GM18861 (cell line): ENCODE data around the gene CPSF3.
"Not testable (repeated sequence)": the region's sequence is repeated elsewhere in the genome, so short reads cannot be mapped to it uniquely, and the experiment has no call there.

Source experiments
- ATAC-seq: cut with Tn5 transposase; IDR thresholded peaks from one replicate; pipeline ENCODE4 v1.9.1; 2021; ENCODE audit not compliant: unreplicated experiment

The CPSF3 gene

DNA sequence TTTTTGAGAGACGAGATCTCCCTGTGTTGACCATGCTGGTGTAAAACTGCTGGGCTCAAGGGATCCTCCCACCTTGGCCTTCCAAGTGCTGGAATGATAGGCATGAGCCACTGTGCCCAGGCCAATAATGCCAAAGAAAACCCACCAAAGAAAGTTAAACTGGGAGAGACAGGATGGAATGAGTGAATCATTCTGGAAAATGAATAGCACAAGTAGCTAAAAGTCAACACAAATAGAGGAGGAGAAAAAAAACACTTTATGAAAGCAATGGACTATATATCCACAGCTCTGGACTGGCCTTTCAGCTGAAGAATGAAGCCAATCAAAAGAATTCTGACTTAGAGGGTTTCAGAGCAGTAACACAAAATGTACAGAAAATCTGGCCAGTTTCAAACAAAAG, 74.8 kb downstream of the CPSF3 start:
- ATAC-seq, result no peak

DNA sequence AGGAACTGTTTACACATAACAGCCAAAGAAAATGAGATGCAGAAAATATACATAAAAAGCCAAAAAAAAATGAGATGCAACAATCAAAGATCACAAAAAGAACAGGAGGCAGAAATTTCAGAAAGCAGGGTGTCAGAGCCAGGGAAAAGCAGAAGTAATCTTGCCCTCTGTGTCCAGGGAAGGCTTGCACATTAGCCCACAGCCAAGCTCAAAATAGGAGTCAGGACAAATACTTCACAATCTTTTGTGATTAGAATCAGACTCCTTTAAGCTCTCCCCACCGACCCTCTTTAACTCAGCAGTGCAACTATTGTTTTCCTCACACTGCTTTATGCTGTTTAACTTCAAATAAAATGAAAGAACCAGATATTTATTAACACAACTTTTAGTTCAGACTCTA, 85.5 kb downstream of the CPSF3 start:
- ATAC-seq, result no peak

DNA sequence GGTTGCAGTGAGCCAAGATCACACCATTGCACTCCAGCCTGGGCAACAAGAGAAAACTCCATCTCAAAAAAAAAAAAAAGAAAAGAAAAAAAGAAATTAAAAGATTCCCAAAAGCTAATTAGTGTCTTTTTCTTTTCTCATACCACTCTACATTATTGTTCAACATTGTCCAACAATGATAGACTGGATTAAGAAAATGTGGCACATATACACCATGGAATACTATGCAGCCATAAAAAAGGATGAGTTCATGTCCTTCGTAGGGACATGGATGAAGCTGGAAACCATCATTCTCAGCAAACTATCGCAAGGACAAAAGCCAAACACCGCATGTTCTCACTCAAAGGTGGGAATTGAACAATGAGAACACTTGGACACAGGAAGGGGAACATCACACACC, 90.5 kb downstream of the CPSF3 start:
- not testable (repeated sequence) for ATAC-seq

DNA sequence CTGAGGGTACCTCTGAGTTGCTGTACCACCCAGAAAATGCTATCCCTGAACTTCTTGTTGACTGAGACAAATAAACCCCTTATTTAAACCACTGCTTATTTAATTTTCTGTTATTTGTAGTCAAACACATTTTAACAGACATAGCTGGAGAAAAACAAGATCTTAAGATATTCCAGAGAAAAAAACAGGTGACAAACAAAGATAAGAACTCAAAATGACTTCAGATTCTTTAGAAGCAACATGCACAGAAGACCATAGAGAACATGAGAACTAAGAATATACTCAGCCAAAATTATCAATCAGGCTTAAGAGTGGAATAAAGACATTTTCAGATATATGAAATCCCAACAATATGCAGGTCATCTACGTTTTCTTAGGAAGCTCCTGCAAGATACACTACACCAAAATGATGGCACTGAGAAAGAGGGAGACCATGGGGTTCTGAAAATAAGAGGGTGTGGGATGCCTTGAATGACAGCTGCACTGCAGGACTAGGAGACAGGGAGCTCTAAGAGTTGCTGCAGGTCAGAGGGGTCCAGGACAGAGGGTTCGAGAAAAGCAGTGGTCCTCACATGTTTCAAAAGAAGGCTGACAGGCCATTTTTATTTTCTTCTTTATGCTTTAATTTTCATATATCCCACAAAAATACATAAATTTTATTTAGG, 93.8 kb downstream of the CPSF3 start:
- no peak for ATAC-seq

DNA sequence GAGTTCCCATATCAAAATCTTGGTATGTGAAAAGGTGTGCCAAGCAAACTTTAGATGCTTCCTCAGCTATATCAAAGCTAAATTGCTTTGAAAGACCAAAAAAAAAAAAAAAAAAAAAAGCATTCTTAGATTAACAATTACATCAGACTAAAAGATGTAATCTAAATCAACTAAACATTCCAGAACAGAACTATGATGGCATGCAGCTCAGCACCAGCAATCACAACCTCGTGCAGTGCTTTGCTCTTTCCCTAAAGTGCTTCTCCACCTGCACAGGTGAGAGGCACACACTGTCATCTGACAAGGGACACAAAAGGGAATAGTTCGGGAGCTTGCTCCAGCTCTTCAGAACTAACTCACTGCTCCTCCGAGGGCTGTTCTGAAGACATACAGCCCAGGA, 94.7 kb downstream of the CPSF3 start:
- no peak for ATAC-seq

DNA sequence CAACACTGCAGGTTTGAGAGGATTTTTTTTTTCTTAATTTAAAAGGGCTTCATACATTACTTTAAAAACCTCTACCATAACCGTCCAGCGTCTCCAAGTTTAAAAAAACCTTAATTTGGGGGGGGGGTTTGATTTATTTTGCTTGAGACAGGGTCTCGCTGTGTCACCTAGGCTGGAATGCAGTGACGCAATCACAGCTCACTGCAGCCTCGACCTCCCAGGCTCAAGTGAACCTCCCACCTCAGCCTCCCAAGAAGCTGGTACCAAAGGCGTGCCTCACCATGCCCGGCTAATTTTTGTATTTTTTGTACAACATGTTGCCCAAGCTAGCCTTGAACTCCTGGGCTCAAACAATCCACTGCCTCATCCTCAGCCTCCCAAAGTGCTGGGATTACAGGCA, 95.3 kb downstream of the CPSF3 start:
- no peak for ATAC-seq

DNA sequence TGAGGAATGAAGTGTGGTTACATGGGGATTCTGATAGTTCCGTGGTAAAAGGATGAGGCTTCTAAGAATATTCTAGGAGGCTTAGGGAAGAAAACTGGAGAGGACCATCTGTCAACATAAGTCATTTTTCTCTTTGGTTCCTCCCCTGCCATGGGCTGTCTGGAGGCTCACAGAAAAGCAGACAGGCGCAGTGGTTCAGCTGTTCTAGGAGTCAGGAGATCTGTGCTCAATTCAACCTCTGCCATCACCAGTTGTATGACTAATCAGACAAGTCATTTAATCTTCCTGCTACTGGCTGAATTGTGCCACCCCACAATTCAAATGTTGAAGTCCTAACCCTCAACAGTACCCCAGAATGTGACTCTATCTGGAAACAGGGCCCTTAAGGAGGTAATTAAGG, 95.8 kb downstream of the CPSF3 start:
- ATAC-seq, result no peak
